H1 (cell line): Measurements from ENCODE around the gene JOSD2.

Experiments
- GTF2F1 ChIP-seq: IDR thresholded peaks from 2 replicates; pipeline ENCODE4 v1.6.1; 2012; ENCODE audit warnings: low read depth, low read length, improper control_type of control experiment, borderline replicate concordance
- JUN ChIP-seq: IDR thresholded peaks from 2 replicates; pipeline ENCODE4 v1.6.1; 2011; ENCODE audit warnings: low read depth, mild to moderate bottlenecking, improper control_type of control experiment, low read length
- JUND ChIP-seq: IDR thresholded peaks from 2 replicates; pipeline ENCODE4 v1.6.1; 2011; ENCODE audit warnings: mild to moderate bottlenecking, improper control_type of control experiment, low read length
- PHF8 ChIP-seq: fragments of 200-600 bp; sonication (generic); conservative IDR thresholded peaks from 2 replicates; pipeline ENCODE4 v1.7.1; 2012; ENCODE audit warnings: low read depth, mild to moderate bottlenecking, inconsistent platforms, low read length, moderate library complexity
- POLR2A ChIP-seq, 2 experiments: IDR thresholded peaks; 1 replicate in 1 of 2; 2 replicates in 1 of 2; pipeline ENCODE4 v1.6.1; 2011; ENCODE audit warnings: low read depth in 2 of 2, low read length in 2 of 2, mild to moderate bottlenecking in 2 of 2; ENCODE audit errors: control extremely low read depth in 1 of 2
- POLR2AphosphoS5 ChIP-seq: IDR thresholded peaks from 2 replicates; pipeline ENCODE4 v1.6.1; 2011; ENCODE audit warnings: low read depth, low read length
- RAD21 ChIP-seq, 2 experiments: IDR thresholded peaks in 1 of 2; conservative IDR thresholded peaks in 1 of 2; 2 replicates each; pipeline ENCODE4 v1.6.1; 2011; ENCODE audit warnings: low read depth in 2 of 2, low read length in 2 of 2, improper control_type of control experiment in 1 of 2, inconsistent platforms in 1 of 2, mild to moderate bottlenecking in 1 of 2, moderate library complexity in 1 of 2
- SAP30 ChIP-seq: fragments of 300-600 bp; sonication (generic); IDR thresholded peaks from 2 replicates; pipeline ENCODE4 v1.7.1; 2012; ENCODE audit warnings: low read length, moderate library complexity, mild to moderate bottlenecking, inconsistent platforms; ENCODE audit not compliant: insufficient read depth, insufficient replicate concordance
- SP2 ChIP-seq: IDR thresholded peaks from 2 replicates; pipeline ENCODE4 v1.6.1; 2012; ENCODE audit warnings: mild to moderate bottlenecking, low read length, inconsistent platforms
- TF ChIP-seq, protein P1 (sequence below), 3 experiments: IDR thresholded peaks; 1 replicate in 2 of 3; 2 replicates in 1 of 3; pipeline versions ENCODE4 v1.5.1 to v1.6.1; 2011; ENCODE audit warnings: low read length in 3 of 3, mild to moderate bottlenecking in 3 of 3, inconsistent platforms in 2 of 3, low read depth in 1 of 3, moderate library complexity in 1 of 3; ENCODE audit not compliant: insufficient read depth in 1 of 3; ENCODE audit errors: control extremely low read depth in 1 of 3

DNA sequence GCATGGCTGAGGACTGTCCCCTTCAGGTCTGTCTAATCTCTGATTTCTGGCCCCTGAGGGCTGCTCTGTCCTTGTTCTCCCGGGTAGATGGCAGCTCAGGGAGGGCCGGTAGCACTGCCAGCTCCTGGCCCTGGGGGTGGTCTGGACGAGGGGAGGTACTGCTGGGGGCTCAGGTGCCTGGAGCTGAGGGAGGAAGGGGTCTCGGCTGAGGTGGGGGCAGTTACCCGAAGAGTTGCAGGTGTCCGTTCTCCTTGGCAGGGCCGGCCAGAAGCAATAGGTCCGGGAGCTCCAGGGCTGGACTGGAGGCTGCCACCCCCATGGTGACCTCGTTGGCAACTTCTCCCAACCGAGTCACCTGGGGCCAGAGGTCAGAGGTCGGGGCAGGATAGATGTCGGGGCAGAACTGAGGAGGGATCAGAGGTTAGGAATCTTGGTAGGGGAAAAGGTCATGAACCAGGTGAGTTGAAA lies 35.9 kb downstream of the JOSD2 start:
- TF ChIP-seq RAD21 (IDR thresholded peaks at IDR 0.05 in 1 of 2, conservative IDR thresholded peaks at IDR 0.05 in 1 of 2; ENCODE audit: low read depth in 2 of 2, low read length in 2 of 2) (no peak), JUN (no peak), GTF2F1 (no peak), SAP30 (no peak), POLR2AphosphoS5 (no peak), JUND (no peak), SP2 (no peak), PHF8 (no peak), POLR2A (IDR thresholded peaks at IDR 0.05; ENCODE audit: control extremely low read depth in 1 of 2, low read depth in 2 of 2, low read length in 2 of 2) (no peak)
- TF ChIP-seq, protein P1, sequence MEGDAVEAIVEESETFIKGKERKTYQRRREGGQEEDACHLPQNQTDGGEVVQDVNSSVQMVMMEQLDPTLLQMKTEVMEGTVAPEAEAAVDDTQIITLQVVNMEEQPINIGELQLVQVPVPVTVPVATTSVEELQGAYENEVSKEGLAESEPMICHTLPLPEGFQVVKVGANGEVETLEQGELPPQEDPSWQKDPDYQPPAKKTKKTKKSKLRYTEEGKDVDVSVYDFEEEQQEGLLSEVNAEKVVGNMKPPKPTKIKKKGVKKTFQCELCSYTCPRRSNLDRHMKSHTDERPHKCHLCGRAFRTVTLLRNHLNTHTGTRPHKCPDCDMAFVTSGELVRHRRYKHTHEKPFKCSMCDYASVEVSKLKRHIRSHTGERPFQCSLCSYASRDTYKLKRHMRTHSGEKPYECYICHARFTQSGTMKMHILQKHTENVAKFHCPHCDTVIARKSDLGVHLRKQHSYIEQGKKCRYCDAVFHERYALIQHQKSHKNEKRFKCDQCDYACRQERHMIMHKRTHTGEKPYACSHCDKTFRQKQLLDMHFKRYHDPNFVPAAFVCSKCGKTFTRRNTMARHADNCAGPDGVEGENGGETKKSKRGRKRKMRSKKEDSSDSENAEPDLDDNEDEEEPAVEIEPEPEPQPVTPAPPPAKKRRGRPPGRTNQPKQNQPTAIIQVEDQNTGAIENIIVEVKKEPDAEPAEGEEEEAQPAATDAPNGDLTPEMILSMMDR (IDR thresholded peaks at IDR 0.05; ENCODE audit: control extremely low read depth in 1 of 3, insufficient read depth in 1 of 3, low read depth in 1 of 3, low read length in 3 of 3): no peak
